IPS DF 4.7 (cell line): ENCODE results near the gene DIP2B.

Source experiments
- DNase-seq: peaks from one replicate; pipeline ENCODE4 v3.0.0-alpha.2; 2013; ENCODE audit warnings: low spot score; ENCODE audit errors: extremely low read depth

Gene DIP2B

DNA sequence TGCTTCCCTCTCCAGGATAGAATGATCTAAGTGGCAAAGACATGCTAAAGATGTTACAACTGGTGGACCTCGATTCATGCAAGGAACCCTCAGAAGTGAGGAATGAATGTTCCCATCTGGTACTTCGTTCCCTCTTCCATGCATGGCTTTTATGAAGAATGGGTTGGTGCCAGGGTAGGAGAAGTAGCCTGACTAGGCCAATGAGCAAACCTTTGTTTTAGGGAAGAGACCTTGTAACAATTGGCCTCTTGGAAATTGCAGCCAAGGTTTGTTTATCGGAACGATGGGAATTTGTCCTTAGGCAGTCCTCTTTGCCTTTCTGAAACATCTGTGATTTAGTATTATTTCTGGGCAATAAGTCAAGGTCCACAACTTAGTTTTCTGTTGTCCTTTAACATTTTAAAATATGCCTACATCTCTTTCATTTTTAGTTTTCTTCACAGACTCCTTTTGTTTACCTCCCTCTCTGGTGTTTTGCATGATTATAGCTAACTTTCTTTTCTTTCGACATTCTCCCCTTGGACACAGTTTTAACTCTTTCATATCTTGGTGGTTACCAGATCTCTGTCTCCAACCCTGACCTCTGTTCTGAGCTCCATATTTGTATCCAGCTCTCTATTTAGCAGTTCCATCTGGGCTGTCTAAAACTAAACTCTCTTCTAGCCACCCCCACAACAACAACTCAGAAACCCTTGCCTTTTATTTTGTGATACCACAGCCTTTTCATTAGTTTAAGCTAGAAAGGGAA is 70.0 kb downstream of the DIP2B start:
- no peak for DNase-seq

DNA sequence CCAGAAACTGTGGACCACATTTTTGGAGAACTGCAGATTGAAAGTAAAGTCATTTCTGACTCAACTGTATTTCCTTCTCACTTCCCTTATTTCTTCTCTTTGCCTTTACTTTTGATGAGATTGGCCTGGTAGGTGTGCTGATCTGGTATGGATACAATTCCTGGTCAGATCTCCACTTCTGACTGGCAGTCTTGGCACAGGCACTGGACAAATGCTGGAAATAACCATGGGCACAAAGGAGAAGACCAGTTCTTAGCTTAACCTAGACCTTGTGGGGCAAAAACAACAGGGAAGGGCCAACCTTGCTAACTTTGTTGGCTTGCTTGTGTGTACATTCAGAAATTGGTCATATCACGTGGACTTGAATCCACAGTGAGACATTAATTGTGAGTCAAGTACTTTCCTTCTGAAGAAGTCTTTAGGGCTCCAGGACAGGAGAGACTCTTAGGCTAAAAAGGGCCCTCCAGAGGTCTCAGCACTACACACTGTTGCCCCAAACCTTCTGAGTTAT is 75.0 kb downstream of the DIP2B start:
- DNase-seq = no peak

DNA sequence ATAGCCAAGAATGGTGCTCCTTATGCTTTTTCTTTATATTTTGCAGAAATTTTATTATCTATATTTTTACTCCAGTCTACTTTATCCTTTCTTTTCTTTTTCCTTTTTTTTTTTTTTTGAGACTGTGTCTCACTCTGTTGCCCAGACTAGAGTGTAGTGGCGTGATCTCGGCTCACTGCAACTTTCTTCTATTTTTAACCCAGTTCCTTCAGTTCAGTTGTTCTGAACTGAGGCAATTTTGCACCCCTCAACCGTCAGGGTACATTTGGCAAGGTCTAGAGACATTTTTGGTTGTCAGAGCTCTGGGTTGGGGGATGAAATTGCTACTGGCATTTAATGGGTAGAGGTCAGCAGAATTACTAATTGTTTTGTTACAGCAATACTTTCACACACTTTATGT is 75.7 kb downstream of the DIP2B start:
- no peak for DNase-seq

DNA sequence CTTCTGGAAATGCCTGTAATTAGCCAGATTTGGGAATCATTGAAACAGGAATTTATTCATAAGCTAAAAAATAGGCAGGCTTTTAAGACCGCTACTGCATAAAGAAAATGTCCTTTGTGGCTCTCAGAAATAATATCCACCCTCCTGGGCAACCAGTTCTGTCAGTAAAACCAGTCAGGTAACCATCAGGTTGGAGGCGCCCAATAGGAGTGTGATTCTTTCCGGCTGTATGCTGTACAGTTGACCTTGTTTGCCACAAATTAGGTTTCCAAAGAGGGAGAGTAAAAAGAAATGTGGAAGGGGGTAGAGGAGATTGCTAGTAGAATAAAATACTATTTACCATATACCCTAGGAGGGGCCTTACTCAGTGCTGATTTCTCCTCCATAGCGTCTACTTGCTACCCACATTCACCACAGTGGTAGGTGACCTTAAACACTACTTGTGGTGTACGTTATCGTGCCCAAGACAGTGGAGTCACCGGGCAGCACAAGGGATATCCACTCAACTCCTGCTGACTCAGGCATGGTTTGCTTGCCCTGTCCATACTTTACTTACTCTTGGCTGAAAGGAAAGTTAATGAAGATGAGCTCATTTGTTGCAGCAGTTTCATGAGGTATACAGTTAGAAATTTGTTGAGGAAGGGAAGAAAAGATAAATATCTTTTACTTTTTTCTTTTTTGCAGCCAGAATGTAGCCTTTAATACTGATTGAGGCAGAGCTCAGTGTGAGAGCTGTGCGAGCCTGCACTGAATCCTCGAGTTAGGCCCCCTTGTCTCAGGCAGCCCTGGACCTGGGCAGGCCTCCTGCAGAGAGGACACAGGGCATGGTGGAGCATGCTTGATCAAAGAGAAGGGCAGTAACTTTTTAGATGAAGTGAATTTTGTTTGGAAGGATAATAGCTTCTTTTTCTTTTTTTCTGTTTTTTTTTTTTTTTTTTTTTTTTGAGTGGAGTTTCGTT is 76.7 kb downstream of the DIP2B start:
- DNase-seq = no peak

DNA sequence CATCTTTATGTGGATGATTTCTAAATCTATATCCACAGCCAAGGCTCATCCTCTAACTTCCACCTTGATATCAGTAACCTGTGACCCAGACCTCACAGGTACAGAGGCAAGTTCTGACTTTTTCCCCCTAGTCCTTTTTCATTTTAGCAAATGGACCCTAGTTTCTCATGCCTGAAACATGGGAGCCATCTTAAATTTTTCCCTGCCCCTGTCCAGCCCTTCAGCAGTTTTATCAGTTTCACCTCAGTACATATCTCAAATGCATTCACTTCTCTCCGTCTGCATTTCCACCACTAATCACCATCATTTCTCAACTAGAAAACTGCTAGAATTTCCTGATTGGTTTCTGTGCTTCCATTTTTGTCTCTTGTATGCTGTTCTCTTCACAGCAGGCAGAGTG is 79.3 kb downstream of the DIP2B start:
- no peak for DNase-seq

DNA sequence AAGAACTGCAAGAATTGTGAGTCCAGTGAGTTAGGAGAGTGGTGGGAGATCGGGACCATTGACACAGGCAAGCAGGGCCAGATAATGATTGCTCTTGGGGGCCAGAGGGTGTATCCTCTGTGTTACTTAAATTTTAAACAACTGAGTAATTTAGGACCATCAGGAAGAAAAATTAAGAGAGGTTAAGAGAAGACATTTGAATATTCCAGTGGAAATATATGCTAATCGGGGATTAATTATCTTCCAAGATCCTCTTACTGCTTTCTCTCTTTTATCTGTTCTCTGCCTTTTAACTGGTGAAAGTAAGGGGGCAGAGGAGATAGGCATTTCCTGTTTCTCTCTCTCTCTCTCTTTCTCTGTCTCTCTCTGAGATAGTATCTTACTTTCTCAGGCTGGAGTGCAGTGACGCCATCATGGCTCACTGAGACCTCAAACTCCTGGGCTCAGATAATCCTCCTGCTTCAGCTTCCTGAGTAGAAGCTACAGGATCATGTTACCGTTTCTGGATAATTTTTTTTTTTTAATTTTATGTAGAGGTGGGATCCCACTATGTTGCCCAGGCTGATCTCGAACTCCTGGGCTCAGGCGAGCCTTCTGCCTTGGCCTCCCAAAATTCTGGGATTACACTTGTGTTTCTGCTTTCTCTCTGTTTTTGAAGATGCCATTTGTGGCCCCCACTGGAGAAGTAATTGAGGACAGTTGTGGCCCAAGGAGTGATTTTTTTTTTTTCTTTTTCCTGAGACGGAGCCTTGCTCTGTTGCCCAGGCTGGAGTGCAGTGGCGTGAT is 85.1 kb downstream of the DIP2B start:
- DNase-seq = no peak

DNA sequence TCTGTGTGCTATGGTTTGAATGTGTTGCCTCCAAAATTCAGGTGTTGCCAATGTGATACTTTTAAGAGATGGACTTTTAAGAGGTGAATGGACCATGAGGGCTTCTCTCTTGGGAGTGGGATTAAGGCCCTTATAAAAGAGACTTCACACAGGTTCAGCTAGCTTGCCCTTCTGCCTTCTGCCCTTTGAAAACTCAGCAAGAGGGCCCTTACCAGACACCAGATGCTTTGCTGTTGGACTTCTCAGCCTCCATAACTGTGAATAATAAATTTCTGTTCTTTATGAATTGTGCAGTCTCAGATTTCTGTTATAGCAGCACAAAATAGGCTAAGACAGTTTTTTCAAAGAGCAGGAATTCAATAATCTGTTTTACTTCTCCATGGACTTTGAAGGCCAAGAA is 86.1 kb downstream of the DIP2B start:
- DNase-seq = no peak

DNA sequence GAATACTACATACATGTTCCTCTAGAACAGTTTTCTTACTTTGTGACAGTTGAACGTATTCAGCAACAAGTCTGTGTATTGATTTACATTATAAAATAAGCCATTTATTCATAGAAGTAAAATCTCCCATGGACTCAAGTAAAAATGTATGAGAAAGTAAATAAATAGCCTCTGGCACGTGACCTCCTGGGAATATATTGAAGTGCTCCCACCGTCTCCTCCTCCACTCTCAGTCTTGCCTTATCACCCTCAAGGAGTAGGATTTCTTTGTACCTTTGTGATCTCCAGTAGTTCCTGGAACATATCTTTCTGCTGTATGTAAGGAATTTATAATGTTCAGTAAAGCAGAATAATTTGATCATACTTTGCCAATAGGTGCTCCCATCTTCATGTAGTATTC is 90.9 kb downstream of the DIP2B start:
- DNase-seq = no peak

DNA sequence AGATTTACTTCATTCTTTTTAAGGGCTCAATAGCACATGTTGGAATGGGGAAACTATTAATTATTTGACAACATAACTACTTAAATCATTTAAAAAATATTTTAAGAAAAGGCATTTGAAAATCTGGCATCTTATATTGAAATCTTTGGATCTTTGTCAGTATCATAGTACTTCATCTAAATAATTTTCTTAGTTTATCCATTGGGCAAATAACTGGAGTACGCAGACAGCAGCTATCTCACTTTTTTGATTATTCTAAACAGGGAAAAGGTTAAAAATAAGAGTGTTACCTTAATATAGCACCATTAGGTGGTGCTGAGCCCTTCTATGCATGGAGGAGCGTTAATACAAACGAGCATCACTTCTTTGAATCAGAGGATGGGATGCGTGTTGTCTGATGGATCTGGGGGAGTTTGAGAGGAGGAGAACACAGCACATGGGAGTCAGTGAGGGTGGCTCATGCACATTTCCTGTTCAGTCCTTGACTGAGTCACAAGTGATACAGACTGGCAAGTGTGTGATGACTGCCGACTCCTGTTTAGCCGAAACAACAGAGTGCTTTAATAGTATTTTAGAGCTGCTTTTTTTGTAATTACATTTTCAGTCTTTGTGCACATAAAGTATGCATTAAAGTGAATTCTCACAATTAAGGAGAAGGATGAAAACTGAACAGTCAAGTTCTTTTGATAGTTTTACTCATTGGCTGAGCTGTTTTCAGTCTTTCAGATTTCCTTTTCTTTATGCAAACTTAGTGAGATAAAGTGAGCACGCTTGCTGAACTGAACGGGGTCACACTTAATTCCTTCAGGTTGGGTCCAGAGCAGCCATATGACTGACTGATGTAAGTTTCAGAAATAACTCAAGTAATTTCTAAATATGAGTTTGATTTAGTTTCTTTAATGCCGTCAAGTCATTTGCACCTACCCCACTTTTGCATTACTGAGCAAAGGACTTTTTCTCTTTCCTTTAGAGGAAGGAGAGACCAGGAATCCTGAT is 92.7 kb downstream of the DIP2B start:
- DNase-seq = no peak

DNA sequence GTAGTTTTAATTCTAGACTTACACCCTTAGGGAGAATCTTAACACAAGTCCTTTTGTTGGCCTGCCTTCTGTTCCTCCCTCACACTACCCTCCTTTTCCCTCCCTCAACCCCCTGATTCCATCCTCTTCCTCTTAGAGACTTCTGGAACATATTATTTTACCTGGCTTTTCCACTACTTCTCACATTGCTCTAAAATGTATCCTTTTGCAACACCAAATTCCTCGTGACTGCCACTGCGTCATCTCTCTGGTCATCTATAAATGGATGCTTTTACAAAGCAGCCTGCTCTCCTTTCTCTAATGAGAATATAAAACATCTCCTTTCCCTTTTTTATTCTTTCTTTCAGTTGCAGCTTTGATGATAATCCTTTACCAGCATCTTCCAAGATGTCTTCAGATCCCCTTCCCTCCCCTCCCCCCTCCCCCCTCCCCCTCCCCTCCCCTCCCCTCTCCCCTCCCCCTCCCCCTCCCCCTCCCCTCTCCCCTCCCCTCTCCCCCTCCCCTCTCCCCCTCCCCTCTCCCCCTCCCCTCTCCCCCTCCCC is 93.6 kb downstream of the DIP2B start:
- no peak for DNase-seq

DNA sequence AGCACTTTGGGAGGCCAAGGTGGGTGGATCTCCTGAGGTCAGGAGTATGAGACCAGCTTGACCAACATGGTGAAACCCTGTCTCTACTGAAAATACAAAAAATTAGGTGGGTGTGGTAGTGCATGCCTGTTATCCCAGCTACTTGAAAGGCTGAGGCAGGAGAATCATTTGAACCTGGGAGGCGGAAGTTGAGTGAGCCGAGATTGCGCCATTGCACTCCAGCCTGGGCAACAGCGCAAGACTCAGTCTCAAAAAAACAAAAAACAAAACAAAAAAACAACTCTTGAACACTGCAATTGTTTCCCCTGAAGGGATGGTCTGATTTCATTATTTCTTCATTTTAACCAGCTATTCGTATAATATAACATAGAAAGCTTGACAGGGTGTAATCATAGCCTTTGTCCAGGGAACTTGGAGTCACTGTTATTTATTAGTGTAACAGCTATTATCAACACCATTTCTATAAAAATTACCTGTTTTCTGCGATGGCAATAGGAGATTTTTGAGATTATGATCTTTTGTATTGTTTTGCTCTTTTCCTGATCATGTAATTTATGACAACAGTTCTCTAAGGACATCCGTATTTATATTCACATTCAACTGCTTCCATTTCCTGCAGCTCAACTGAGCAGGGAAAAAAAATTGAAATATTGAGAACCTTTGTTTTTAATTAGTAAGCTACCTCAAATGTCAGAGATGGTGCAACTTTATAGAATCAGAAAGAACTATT is 94.7 kb downstream of the DIP2B start:
- DNase-seq = no peak

DNA sequence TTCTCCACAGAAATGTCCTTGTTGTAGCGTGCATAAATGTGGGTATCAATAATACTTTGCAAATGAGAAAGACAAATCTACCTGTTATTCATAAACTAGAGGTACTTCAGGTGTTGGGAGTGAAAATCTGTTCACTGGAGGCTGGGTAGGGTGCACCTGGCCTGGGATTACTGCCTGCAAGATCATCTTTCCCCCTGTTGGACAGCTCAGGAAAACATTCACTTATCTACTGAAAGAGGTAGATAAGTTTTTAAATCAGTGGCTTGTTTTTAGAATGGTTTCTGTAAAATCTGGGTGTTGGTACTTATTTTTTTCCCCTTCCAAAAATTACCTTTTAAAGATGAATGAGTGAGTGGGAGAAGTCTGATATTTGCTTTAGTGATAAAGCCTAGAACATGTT is 95.6 kb downstream of the DIP2B start:
- no peak for DNase-seq

DNA sequence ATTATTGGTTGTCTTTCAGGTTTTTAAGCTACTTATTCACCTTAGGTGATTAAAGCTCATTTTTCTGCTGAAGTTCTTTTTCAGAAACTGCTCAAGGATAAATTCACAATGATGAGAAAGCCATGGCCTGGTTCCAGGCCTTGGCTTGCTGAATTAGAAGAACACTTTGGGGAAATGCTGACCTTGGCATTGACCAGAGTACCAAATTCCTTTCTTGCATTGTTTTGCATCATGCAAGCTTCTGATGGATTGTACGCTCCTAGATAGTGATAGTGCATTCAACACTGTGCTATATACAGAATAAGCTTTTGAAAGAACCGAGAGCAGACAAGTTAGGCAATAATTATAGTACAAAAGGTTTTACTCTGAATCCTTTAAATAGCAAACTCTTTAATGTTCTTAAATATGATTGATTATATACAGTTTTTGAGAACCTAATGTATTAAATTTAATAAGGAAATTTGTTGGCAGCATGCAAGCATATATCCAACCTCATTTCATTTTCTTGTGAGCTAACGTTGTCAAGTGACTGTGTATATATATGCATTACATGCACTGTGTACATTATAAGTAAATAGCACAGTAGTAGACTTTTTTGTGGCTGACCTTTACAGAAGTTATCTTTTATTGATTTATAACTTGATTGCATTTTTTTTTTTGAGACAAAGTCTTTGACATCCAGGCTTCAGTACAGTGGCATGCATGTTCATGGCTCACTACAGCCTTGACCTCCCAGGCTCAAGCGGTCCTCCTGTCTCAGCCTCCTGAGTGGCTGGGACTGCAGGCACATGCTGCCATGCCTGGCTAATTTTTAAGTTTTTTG is 99.2 kb downstream of the DIP2B start:
- DNase-seq = no peak

DNA sequence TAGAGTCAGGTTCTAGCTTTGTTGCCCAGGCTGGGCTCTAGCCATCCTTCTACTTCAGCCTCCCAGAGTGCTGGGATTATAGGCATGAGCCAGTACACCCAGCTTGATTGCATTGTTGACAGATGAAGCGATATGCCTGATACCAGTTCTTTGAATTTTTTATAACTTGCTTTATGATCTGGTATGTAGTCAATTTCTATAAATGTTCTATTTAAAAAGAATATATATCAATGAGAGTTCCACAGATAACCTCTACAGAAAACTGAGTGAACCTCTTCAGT is 99.8 kb downstream of the DIP2B start:
- no peak for DNase-seq

DNA sequence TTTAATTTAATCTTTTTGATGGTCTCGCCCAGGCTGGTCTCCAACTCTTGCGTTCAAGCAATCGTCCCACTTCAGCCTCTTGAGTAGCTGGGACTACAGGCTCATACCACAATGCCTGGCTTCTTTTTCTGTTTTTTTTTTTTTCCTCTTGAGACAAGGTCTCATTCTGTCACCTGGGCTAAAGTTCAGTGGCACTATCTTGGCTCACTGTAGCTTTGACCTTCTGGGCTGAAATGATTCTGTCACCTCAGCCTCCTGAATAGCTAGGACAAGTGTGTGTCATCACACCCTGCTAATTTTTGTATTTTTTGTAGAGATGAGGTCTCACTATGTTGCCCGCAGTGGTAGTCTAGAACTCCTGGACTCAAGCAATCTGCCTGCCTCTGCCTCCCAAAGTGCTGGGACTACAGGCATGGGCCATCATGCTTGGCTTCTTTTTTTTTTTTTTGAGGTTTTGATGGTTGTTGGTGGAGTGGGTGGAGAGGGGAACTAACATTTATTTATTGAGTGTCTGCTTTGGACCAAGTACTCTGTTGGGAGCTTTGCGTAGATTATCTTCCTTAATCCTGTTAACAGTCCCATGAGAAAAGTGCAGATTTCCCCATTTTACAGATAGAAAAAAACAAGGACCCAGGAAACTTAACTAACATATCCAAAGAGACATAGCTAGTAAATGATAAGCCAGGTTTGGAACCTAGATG is 102.0 kb downstream of the DIP2B start:
- no peak for DNase-seq

DNA sequence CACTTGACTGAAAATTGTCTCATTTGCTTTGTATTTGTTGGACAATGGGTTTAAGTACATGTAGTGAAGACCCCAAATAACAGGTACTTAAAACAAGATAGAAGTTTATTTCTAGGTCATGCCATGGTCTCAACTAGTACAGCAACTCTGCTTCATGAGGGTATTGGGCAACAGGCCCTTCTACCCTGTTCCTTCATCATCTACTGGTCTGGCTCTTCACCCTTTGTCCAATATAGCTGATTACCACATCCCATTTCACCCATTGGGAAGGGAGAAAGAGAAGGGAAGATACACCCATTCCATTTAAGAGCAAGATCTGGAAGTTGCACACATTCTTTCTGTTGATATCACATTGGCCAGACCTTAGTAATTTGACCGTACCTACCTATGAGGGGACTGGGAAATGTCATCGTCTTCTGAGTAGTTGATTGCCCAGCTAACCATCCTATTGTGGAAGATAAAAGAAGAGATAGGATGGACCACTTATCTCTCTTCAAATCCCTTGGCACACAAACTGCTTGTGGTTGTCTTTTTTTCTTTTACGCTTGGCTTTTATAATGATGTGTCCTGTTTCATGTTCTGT is 104.6 kb downstream of the DIP2B start:
- DNase-seq = no peak

DNA sequence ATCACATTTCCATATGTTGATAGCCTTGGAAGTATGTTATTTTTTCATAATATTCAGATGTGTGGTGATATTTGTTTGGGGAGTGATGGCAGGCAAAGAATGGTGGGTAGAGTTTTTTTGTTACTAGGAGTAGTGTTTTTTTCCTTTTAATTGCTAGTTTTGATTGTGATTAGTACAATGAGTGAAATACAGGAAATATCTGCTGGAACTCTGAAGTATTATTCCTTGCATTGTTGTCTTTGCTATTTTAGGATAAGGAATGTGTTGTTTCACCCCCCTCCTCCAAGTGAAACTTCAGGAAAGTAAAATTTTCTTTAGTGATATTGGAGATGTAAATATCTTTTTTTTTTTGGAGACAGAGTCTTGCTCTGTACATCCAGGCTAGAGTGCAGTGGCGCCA is 105.4 kb downstream of the DIP2B start:
- no peak for DNase-seq
